Pons (tissue), 1 donor: ENCODE measurements around the gene OXCT1.
A peak's percentile ranks its signal among the peaks of the same experiment; 100 is the strongest.
"Not testable (repeated sequence)": the region's sequence is repeated elsewhere in the genome, so short reads cannot be mapped to it uniquely, and the experiment has no call there.

Source experiments
- DNase-seq: peaks from one replicate; pipeline ENCODE4 v3.0.0-alpha.2; 2016; ENCODE audit warnings: low spot score

OXCT1 gene

DNA sequence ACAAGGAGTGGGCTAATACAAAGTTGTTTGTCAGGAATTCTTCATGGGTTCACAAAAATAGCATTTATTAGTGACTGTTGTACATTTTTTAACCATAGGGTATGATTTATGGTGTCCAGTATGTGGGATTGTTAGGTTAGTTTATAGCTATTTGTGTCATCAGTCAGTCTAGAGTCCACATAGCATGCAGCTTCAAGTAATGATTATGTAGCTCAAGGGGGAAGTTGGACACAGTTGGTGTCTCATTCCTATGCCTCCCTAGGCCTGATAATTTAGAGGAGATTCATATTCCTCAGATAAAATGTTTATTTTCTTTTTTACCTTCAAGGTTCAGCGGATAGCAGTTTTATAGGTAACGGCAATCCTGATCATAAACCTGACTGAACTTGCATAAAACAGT, 153.8 kb downstream of the OXCT1 start:
- no peak for DNase-seq

DNA sequence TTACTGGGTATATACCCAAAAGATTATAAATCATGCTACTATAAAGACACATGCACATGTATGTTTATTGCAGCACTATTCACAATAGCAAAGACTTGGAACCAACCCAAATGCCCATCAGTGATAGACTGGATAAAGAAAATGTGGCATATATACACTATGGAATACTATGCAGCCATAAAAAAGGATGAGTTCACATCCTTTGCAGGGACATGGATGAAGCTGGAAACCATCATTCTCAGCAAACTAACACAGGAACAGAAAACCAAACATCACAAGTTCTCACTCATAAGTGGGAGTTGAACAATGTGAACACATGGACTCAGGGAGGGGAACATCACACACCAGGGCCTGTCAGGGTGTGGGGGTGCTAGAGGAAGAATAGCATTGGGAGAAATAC, 155.8 kb downstream of the OXCT1 start:
- DNase-seq = not testable (repeated sequence)

DNA sequence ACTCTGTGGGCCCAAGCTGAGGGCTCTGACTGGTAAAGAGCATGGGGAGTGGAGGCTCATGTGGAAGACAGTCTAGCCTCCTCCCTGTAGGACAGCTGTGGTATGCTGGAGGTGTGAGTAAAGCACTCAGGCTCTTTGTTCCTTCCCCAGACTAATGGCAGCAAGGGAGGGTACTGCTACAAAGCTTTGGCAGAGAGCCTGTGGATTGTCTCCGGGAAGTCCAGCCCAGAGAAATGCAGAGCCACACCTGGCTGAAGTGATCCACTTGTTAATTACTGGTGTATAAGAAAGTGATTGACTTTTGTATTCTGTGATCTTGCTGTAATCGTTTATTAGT, 161.7 kb downstream of the OXCT1 start:
- no peak for DNase-seq

DNA sequence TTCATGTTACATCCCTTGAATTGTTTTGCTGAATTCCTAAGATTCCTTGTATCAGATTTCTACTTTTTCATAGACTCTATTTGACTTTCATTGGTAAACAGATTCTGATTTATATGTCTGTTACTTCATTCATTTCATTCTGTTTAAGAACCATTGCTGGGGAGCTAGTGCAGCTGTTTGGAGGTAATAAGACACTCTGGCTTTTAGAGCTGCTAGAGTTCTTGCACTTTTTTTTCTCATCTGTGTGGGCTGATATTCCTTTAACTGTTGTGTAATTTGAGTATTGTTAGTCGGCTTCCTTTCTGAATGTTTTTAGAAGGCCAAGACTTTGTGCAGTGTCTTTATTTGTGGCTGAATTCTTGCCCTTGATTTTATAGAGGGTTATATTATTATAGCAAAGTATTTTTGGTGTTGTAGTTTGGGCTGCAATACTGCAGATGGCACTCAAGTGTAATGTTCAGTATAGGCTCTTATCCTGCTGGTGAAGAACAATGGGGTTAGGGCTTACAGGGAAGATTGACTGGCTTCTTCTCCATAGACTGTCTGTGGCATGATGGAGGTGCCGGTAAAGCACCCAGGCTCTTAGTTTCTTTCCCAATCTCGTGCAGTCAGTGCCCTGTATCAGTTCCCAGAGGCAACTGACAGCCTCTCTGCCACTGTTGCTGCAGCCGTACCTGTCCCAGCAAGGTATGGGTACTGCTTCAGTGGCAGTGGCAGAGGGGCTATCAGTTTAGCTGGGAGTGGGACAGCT, 162.2 kb downstream of the OXCT1 start:
- no peak for DNase-seq

DNA sequence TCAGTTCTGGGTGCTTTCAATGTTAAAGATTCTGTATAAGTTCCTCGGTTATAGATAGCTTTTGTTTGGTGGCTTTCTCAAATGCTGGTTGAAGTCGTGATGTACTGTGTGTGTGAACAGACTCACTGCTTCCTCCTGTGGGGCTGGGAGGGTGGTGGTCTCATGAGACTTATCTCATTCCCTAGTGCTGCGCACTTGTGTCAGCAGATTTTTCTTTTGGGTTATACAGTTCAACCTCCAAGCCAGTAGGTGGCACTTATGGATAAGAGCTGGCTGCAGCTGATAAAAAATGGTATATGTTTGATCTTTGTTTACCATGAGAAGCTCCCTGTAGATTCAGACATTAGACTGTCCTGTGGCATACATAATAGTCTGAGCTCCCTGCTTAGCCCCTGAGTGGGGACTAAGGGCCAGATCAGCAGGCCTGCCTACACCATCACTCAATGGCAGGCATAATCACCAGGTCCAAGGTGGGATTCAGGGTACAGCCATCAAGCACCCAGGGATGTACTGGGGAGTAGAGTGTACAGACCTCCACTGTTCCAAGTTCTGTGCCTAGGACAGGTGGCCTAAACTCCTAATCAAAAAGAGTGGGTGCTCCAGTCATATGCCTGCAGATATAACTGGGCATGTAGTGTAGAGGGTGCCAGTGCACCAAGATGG, 174.2 kb downstream of the OXCT1 start:
- no peak for DNase-seq

DNA sequence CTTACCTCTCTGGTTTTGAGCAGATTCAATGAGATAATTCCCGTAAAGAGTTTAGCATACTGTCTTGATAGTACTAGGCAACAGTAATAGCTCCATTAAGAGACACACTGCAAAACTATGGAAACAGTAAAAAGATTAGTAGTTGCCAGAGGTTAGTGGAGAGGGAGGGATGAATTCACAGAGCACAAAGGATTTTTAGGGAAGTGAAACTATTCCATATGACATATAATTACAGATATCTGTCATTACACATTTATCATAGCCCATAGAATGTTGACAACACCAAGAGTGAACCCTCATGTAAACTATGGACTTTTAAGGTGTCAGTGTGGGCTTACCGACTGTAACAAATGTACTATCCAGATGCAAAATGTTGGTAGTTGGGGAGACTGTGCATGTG, 183.5 kb downstream of the OXCT1 start:
- no peak for DNase-seq

DNA sequence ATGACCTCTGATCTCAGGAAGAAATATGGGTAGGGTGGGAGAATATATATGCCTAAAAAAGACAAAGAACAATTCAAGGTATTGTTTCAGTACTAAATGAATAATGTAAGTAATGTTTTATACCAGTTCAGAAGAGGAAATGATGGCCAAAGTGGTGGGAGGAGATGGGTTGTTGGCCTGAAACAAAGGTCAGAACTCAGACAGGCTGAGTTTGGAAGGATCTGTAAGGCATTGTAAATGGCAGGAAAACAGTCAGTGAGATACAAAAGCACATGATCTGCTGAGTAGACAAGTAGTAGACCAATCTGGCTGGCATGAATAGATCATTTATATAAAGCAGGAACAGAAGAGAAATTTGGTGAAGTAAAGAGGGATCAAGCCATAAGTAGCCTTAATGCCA, 184.0 kb downstream of the OXCT1 start:
- peak; percentile 4 for DNase-seq

DNA sequence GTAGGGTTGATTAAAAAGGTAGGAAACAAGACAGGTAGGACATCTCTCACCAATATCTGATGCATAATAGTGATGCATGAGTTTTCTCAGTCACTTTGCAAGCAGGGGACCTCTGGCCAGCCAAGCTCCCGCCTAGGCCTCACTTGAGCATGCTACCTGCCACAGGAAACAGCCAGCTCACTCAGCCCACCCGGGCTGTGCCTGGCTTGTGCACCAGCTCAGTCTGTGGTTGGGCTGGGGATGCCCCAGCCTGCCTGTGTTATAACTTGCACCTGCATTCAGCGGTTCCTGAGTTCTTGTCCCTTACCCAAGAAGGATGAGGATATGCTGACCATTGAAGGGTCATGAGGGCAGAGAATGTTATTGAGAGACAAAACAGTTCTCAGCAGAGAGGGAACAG, 187.0 kb downstream of the OXCT1 start:
- DNase-seq = no peak

DNA sequence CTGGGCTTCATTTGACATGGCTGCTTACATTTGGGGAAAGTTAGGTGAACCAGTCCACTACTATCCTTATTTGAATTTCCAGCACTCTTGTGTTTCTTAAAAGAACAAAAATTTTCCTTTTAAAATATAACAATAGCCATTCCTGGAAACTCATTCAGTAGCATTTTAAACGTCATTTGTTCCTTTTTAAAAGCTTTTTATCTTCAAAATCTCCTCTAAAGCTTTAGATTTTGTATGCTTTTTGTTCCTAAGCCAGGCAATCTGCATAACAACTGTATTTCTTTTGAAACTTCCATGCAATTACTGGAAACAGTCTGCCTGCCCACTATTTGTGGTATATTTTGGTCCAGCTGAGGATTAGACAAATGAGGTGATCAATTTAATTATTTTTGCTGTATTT, 187.6 kb downstream of the OXCT1 start:
- no peak for DNase-seq

DNA sequence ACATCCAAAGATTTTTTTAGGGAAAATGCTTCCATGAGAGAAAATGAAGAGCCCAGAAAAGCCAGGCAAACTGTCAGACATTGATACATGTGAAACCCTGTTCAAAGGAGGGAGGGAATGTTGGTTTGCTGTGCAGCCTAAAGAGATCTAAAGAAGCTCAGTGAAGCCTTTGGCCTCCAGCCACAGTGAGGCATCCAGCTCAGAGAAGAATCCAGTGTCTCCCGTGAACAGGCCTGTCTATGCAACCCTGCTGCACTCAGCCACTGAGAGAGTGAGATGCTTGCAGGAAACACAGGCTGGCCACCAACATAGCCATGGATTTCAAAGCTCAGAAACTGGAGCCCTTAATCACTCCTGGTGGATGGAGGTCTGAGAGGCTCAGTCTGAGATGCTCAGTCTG, 188.4 kb downstream of the OXCT1 start:
- DNase-seq = no peak
